Measurements from ENCODE around the gene PDLIM7.

PDLIM7 gene

DNA sequence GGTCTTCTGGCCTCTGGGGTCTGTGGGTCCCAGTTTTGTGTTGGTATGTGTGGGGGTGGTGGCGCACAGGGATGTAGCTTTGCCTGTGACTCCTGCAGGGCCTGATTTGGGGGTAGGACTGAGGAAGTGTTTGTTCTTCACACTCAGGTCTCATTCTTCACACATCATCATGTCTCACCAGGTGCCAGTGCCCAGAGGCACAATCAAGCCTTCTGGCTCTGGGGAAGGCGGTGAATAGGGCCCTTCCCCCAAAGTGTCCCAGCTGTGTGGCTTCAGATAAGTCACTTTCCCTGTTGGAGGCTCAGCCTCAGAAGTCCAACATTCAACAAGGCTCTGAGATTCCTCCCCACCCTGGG, 29.1 kb downstream of the PDLIM7 start:
- TF ChIP-seq CTCF (IDR thresholded peaks at IDR 0.05; ENCODE audit: low read length, missing control alignments), result no peak
- DNase-seq (ENCODE audit: low read depth), result no peak
- no peak overlapping the region for H3K4me3 ChIP-seq (replicated peaks; ENCODE audit: low read depth, low read length)

- DNase-seq (ENCODE audit: low read depth), result no peak
- no peak for TF ChIP-seq CTCF (IDR thresholded peaks at IDR 0.05; ENCODE audit: low read length, missing control alignments)
- no peak overlapping the region for H3K4me3 ChIP-seq (replicated peaks; ENCODE audit: low read depth, low read length)
Measured at GRCh38 chr5:177467436-177467835, 30.0 kb downstream of the PDLIM7 start.

- no peak overlapping the region for H3K4me3 ChIP-seq (replicated peaks; ENCODE audit: low read depth, low read length)
- no peak for TF ChIP-seq CTCF (IDR thresholded peaks at IDR 0.05; ENCODE audit: low read length, missing control alignments)
- no peak for DNase-seq (ENCODE audit: low read depth)
Measured at GRCh38 chr5:177466861-177467260, 30.5 kb downstream of the PDLIM7 start.

GRCh38 chr5:177465044-177465443, 32.4 kb downstream of the PDLIM7 start:
- TF ChIP-seq CTCF (IDR thresholded peaks at IDR 0.05; ENCODE audit: low read length, missing control alignments), result no peak
- no peak for DNase-seq (ENCODE audit: low read depth)
- no peak overlapping the region for H3K4me3 ChIP-seq (replicated peaks; ENCODE audit: low read depth, low read length)

DNA sequence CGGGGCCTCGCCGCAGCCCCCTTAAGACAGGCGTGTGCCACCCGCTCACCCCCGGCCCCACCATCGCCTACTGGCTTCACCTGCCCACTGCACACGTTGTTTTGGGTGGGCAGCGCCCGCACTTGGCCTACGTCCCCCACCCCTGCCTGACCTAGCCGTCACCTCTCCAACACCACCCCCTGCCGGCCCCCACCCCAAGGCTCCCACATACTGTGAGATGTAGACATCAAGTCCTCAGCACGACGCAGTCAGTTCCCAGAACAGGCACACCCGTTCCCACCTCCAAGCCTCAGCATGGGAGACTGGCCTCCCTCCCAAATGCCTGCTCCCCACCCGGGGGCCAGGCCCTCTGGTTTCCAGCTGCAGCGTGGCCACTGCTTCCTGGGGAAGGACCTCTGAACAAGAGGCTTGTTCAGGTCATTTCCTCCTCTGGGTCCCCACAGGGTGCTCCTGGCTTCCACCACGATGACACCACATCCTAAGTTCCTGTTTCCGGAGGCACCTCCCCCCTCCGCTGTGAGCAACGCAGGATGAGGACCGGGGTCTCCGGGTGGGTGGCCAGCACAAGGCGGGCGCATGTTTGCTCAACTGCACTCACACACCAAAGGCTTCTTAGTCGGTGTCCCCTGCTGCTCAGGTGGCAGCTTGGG, 35.3 kb downstream of the PDLIM7 start:
- no peak for TF ChIP-seq CTCF (IDR thresholded peaks at IDR 0.05; ENCODE audit: low read length, missing control alignments)
- no peak for DNase-seq (ENCODE audit: low read depth)
- no peak overlapping the region for H3K4me3 ChIP-seq (replicated peaks; ENCODE audit: low read depth, low read length)

DNA sequence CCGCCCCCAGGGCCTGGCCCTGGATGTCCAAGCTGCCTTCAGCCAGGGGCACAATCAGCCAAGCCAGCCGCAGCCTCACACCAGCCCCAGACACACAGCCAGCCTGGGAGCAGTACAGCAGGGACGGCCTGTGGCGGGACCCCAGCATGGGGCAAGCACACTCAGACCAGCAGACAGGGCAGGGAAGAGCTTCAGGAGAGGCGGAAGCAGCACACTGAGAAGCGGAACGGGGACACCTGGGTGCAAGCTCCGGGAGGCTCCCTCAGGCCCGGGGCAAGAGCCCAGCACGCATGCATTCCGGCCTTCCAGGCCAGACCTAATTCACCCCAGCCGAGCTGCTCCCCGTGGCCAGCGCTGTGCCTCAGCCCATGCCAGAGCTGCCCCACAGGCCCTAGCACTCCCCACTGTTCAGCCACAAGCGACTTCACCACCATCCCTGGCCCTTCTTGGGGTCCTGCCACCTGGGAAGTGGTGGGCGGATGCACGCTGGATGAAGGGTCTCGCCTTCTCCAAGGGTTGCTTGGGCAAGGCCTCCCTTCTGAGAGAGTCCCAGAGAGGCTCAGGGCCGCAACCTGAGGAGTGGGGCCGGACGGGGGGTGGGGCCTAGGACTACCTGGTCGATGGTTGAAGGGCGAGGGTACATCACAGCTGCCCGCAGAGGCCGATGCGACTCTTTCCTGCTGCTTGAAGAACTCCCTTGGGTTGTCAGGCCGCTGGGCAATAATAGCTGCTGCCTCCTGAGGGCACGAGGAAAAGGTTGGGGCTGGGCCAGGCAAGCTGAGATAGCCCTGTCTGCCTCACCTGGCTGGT, 37.4 kb downstream of the PDLIM7 start:
- TF ChIP-seq CTCF (IDR thresholded peaks at IDR 0.05; ENCODE audit: low read length, missing control alignments), result no peak
- no peak overlapping the region for H3K4me3 ChIP-seq (replicated peaks; ENCODE audit: low read depth, low read length)
- no peak for DNase-seq (ENCODE audit: low read depth)

All from fibroblast of pulmonary artery (primary cell).